ENCODE data around the gene ZNF665. TPM values are rescaled to one million over a fixed set of nuclear protein-coding genes. Genes with fewer than 3 reads are reported as not detected.

Gene ZNF665
- total RNA-seq, 4 donors from 2014 or later: 0.77 to 14.2 (median 4.3) TPM

DNA sequence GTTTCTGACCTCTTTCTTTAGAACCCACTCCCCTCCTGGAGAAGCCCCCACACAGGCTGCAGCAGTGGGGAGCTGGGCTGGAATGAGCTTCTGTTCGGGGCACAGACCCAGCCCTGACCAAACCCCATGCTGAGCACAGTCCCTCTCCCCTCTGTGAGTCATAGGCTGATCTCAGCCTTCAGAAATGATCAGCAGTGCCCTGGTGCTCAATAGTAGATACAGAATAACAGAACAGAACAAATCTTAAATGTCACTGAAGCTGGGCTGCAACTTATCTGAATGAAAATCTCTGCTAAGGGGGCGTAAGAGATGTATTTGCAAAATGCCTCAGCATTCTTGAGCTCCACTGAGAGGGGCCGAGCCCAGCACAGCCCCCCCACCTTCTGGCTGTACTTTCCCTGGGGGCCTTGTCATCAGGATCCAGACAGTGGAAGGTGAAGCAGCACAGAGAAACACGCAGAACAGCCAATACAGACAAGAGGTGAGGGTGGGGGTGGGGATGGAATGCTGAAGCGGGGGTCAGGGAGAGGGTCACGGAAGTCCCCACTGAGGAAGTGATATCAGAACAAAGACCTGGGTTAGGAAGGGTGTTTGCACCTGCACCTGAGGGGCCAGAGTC is 9.9 kb downstream of the ZNF665 start:
- Histone ChIP-seq H3K4me1 (no peaks in the 10 kb centered on the region), H3K9me3 (no peaks in the 10 kb centered on the region), H3K36me3 (no peaks in the 10 kb centered on the region), H3K27ac (no peak overlapping the region), H3K27me3 (no peaks in the 10 kb centered on the region), H3K4me3 (no peak overlapping the region)
- intact Hi-C loops (cut with DNase I; ENCODE audit: low total_unique reads): no loop called here
- TF ChIP-seq, protein P1, sequence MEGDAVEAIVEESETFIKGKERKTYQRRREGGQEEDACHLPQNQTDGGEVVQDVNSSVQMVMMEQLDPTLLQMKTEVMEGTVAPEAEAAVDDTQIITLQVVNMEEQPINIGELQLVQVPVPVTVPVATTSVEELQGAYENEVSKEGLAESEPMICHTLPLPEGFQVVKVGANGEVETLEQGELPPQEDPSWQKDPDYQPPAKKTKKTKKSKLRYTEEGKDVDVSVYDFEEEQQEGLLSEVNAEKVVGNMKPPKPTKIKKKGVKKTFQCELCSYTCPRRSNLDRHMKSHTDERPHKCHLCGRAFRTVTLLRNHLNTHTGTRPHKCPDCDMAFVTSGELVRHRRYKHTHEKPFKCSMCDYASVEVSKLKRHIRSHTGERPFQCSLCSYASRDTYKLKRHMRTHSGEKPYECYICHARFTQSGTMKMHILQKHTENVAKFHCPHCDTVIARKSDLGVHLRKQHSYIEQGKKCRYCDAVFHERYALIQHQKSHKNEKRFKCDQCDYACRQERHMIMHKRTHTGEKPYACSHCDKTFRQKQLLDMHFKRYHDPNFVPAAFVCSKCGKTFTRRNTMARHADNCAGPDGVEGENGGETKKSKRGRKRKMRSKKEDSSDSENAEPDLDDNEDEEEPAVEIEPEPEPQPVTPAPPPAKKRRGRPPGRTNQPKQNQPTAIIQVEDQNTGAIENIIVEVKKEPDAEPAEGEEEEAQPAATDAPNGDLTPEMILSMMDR (IDR thresholded peaks at IDR 0.05): no peak
- no peak for TF ChIP-seq POLR2A (IDR thresholded peaks at IDR 0.05)
- no peak for DNase-seq

DNA sequence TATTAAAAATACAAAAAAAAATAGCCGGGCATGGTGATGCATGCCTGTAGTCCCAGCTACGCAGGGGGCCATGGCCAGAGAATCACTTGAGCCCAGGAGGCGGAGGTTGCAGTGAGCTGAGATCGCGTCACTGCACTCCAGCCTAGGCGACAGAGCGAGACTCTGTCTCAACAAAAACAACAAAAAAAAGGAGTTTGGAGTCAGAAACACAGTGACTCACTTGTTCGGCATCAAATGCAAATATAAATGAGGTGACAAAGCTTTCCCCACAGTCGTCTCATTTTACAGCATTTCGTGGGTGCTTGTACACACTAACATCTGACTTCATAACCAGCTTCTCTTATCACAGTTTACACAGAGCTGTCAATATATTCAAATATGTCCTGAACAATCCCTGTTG is 11.0 kb downstream of the ZNF665 start:
- Histone ChIP-seq H3K4me1 (no peaks in the 10 kb centered on the region), H3K4me3 (no peak overlapping the region), H3K27me3 (no peaks in the 10 kb centered on the region), H3K27ac (no peak overlapping the region), H3K9me3 (no peaks in the 10 kb centered on the region), H3K36me3 (no peaks in the 10 kb centered on the region)
- no peak for TF ChIP-seq POLR2A (IDR thresholded peaks at IDR 0.05)
- DNase-seq: no peak
- intact Hi-C loops (cut with DNase I; ENCODE audit: low total_unique reads): no loop called here

DNA sequence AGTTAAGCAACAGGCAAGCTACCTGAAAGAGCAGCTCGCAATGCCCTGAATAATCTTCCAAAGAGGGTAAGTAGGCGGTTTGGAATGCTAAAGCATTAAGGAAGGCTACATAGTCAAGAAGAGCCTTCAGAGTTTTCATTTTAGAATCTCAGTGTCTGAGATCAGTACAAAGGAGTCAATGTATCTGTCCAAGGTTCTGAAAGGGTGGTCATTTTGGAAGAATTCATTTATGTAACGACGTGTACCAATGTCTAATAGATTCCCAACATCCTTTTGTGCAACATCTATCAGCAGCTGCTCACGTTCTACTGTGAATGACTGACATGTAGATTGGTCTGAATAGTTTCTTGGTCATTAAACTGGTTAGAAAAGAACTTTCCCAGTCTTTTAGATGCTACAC is 15.2 kb downstream of the ZNF665 start:
- TF ChIP-seq POLR2A (IDR thresholded peaks at IDR 0.05): no peak
- TF ChIP-seq, protein P1 (IDR thresholded peaks at IDR 0.05): no peak
- no peaks in the 10 kb centered on the region for H3K27me3 ChIP-seq
- no peaks in the 10 kb centered on the region for H3K9me3 ChIP-seq
- no peak overlapping the region for H3K4me3 ChIP-seq
- no peak overlapping the region for H3K27ac ChIP-seq
- no peak for DNase-seq
- no peaks in the 10 kb centered on the region for H3K36me3 ChIP-seq
- intact Hi-C loops (cut with DNase I; ENCODE audit: low total_unique reads): no loop called here
- H3K4me1 ChIP-seq: no peaks in the 10 kb centered on the region

DNA sequence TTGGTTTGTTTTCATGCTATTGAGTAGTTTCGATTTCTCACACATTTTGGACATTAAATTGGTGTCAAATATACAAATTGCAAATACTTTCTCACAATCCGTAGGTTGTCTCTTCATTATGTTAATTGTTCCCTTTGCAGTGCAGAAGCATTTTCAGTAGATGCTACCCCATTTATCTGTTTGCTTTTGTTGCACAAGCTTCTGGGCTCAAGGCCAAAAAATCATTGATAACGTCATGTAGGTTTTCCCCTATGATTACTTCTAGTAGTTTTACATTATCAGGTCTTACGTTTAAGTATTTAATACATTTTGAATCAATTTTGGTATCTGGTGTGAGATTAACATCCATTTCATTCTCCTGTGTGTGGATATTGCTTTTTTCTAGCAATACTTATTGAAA is 20.3 kb downstream of the ZNF665 start:
- intact Hi-C loops (cut with DNase I; ENCODE audit: low total_unique reads): no loop called here

DNA sequence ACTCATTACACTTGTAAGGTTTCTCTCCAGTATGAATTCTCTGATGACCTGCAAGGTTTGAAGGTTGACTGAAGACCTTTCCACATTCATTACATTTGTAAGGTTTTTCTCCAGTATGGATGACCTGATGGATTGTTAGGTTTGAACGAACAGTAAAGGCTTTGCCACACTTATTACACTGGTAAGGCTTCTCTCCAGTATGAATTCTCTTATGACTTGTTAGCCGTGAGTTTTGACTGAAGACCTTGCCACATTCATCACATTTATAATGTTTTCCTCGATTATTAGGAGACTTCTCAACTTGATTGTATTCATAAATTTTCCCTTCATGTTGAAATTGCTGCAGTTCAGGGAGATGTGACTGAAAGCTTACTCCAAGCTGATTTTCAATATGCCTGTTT is 27.5 kb downstream of the ZNF665 start:
- no peaks in the 10 kb centered on the region for H3K27me3 ChIP-seq
- no peak overlapping the region for H3K4me3 ChIP-seq
- intact Hi-C loops (cut with DNase I; ENCODE audit: low total_unique reads): no loop called here
- H3K27ac ChIP-seq: no peak overlapping the region
- no peaks in the 10 kb centered on the region for H3K36me3 ChIP-seq
- peaks cover 0 to 25% of the 10 kb centered on the region in 2 donors for H3K9me3 ChIP-seq
- H3K4me1 ChIP-seq: no peaks in the 10 kb centered on the region
- no peak for TF ChIP-seq POLR2A (IDR thresholded peaks at IDR 0.05)
- TF ChIP-seq, protein P1 (IDR thresholded peaks at IDR 0.05): no peak
- no peak for DNase-seq

More for the DNA sequence above, 20.3 kb downstream of the ZNF665 start:
- no peaks in the 10 kb centered on the region for H3K4me1 ChIP-seq
- no peaks in the 10 kb centered on the region for H3K36me3 ChIP-seq
- no peak overlapping the region for H3K4me3 ChIP-seq
- no peak for DNase-seq
- H3K27ac ChIP-seq: no peak overlapping the region
- no peaks in the 10 kb centered on the region for H3K27me3 ChIP-seq
- TF ChIP-seq POLR2A (IDR thresholded peaks at IDR 0.05): no peak
- TF ChIP-seq, protein P1 (IDR thresholded peaks at IDR 0.05): no peak
- H3K9me3 ChIP-seq: no peaks in the 10 kb centered on the region

DNA sequence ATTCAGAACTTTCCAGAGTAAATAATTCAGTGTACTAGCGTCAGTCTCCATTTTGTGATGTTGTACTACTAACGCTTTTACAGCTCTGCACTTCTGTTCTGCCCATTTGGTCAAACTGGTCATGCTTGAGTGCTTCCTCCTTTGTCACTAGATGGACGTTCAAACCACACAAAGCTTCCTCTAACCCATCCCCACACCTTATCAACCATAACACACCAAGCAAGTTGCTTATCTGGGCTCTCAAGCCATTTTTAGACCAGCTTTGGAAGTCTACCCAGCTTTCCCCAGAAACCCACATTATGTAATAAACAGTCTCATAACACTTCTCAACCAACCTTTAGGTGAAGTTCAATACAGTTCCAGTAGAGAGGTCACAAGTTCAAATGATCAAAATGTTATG is 32.0 kb downstream of the ZNF665 start:
- no peak for DNase-seq
- Histone ChIP-seq H3K4me3 (no peak overlapping the region), H3K27ac (no peak overlapping the region), H3K9me3 (peaks cover 0 to 21% of the 10 kb centered on the region in 2 donors), H3K36me3 (no peaks in the 10 kb centered on the region), H3K27me3 (no peaks in the 10 kb centered on the region), H3K4me1 (peaks cover 0 to 5% of the 10 kb centered on the region in 2 donors)
- intact Hi-C loops (cut with DNase I; ENCODE audit: low total_unique reads): no loop called here
- TF ChIP-seq, protein P1 (IDR thresholded peaks at IDR 0.05): no peak
- TF ChIP-seq POLR2A (IDR thresholded peaks at IDR 0.05): no peak

Data from uterus (tissue), 4 donors.